ENCODE results near the gene ANGPT4.

The ANGPT4 gene

GRCh38 chr20:939606-940005 is 23.5 kb upstream of the ANGPT4 start:
- DNase-seq (ENCODE audit: low spot score), result peak; percentile 41

GRCh38 chr20:934186-934840 is 18.2 kb upstream of the ANGPT4 start:
- DNase-seq (ENCODE audit: low spot score), result peak; percentile 42

DNA sequence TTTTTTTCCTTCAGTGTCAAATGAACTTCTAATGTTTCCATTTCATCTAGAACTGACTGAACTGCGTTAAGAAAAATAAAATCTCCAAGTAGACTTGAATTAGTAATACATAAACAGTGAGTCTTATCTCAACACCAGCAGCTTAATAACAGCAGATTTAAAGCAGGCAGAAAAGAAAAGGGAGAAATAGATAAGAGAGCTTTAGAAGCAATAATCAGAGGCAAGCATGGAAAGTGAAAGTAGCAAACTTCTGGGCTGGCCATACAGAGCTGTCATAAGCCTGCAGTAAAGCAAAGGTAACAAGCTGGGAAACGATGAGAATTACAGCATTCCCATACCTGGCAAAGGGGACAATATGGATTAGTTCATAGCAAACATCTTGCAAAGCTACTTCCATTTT is 16.9 kb upstream of the ANGPT4 start:
- no peak for DNase-seq (ENCODE audit: low spot score)

- DNase-seq (ENCODE audit: low spot score), result no peak
Measured at GRCh38 chr20:931401-931800, 15.3 kb upstream of the ANGPT4 start.

DNA sequence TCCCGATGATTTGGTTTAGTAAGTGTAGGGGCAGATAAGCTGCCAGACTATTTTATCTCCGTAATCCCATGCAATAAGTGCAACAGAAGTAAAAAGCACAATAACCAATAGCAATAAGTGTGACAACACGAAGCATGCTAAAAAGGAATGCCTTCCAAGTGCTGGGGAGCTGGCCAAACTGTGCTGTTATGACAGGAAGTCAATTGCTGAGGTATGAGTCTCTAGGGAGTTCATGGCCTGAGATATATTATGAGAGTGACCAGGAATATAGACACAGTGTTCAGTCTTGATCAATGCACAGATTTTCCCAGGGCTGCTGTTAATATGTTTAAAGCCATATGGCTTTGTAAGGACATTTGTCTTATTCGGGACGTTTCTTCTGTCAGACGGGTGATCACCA is 10.5 kb upstream of the ANGPT4 start:
- DNase-seq (ENCODE audit: low spot score), result peak; percentile 31

DNA sequence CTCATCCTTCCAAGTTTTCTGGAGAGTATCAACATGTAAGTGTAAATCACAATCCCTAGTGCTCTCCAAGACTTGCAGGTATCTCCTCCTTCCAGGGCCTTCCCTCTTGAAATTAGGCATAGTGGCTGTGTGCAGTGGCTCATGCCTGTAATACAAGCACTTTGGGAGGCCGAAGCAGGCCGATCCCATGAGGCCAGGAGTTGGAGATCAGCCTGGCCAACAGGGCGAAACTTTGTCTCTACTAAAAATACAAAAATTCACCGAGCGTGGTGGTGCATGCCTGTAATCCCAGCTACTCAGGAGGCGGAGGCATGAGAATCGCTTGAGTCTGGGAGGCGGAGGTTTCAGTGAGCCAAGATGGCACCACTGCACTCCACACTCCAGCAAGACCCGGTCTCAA is 9.4 kb upstream of the ANGPT4 start:
- DNase-seq (ENCODE audit: low spot score), result peak; percentile 15

DNA sequence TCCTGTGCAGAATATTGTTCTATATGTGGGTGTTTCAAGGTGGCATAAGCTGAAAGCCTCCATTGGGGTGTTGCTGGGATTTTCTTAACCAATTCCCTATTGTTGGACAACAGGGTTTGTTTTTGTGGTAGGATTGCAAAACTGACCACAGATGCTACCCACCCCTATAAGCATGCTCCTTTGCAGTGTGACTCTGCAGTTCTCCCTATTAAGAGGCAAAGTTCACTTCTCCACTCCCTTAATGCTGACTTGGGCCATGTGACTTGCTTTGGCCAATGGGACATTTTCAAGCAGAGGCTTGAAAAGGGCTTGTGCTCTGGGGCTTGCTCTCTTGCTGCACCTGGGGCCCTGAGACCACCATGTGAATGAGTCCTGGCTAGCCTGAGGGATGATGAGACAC is 8.5 kb upstream of the ANGPT4 start:
- DNase-seq (ENCODE audit: low spot score), result no peak

- DNase-seq (ENCODE audit: low spot score), result peak; percentile 25
Measured at GRCh38 chr20:922781-923180, 6.6 kb upstream of the ANGPT4 start.

- peak; percentile 53 for DNase-seq (ENCODE audit: low spot score)
Measured at GRCh38 chr20:921068-921467, 4.9 kb upstream of the ANGPT4 start.

- no peak for DNase-seq (ENCODE audit: low spot score)
Measured at GRCh38 chr20:920311-920710, 4.2 kb upstream of the ANGPT4 start.

DNA sequence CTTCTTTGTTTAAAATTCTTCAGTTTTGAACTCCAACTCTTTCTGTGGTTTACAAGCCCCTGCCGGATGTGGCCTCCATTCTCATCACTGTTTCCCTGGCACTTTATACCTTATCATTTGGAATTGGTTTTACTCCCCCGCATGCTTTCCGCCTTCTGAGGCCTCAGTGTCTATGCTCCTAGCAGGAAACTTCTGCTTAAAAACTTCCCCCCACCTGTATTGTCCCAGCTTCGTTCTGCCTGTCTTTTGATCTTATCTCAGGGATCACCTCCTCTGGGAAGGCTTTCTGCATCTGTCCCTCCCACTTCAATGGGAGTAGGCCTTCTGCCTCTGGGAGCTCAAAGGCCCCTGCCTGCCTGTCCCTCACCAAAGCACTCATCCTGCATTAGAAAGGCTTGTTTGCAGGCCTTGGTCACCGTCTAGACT is 3.4 kb upstream of the ANGPT4 start:
- DNase-seq (ENCODE audit: low spot score), result peak; percentile 26

- DNase-seq (ENCODE audit: low spot score), result no peak
Measured at GRCh38 chr20:917416-917815, 1.3 kb upstream of the ANGPT4 start.

GRCh38 chr20:916825-917224 is 691 bp upstream of the ANGPT4 start:
- DNase-seq (ENCODE audit: low spot score), result peak; percentile 54

DNA sequence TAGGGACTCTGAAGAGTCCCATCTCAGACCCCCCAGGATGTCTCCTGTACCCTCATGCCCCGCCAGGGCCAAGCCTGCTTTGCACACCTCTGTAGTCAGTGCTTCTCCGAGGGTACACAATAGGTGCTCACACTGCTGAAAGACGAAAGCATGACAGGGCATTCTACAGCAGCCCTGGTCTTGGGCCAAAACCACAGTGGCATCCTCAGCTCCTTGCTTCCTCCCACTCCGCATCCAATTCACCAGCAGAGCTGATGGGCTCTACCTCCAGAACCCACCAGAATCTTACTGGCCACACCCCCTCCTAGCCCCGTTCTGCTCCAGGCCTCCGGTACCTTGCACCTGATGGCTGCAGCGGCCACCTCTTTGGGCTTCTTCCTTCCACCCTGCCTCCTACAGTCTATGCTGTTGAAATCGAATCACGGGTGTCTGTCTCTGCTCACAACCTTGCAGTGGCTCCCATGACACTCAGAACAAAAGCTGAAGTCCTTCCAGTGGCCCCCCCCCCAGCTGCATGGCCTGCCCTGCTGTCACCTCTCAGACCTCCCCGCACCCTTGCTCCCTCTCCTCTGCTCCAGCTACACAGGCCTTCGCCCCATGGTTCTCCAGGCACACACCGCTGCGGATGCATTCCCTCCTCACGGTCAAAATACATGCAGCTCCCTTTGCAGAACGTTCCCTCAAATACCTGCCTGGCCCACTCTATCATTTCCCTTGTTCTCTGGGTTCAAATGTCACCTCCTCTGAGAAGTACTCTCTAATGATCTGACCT is 1.2 kb downstream of the ANGPT4 start:
- peak; percentile 36 for DNase-seq (ENCODE audit: low spot score)

GRCh38 chr20:913306-913849 is 2.8 kb downstream of the ANGPT4 start:
- DNase-seq (ENCODE audit: low spot score), result peak; percentile 14

- no peak for DNase-seq (ENCODE audit: low spot score)
Measured at GRCh38 chr20:911882-912600, 4.1 kb downstream of the ANGPT4 start.

- DNase-seq (ENCODE audit: low spot score), result peak; percentile 56
Measured at GRCh38 chr20:910870-911770, 5.0 kb downstream of the ANGPT4 start.

GRCh38 chr20:910132-910869 is 5.8 kb downstream of the ANGPT4 start:
- peak; percentile 63 for DNase-seq (ENCODE audit: low spot score)

DNA sequence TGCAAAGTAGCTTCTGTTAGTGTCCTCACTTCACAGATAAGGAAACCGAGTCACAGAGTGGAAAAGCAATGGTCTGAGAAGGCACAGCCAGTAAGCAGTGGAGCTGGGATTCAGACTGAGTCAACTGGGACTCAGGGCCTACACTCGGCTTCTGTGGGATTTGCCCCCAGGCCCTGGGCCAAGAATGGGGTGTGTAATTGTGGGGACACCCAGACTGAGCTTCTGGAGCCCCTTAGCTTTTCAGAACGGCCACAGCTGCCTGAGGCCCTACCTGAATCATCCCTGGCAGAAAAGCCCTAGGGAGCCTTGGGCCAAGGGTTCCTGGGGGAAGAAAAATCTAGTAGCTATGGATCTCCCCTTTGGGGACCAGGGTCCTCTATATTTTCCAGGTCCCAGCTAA is 6.5 kb downstream of the ANGPT4 start:
- DNase-seq (ENCODE audit: low spot score), result peak; percentile 36

DNA sequence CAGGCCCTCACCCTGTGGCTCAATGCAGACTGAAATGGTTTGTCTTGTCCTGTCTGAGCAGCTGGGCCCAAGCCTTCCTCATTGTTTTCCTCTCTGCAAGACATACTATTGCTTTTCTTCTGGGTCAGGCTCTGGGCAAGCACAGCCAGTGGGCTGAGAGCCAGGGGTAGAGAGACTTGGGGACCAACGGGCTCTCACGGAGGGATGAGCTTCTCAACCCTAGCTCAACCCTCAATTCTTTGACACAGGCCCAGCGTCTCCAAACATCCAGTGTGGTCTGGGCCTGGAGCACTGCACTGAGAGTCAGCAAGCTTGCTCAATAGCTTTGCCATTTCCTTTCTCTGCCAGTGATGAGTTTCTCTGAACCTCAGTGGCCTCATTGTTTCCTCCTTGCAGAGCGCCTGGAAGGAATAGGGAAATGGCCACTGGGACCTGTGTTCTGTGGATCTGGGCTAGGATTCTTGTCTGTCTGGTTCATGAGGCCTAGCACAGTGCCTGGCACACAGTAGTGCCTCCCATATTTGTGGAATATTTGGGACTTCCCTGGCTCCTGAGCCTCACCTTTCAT is 9.3 kb downstream of the ANGPT4 start:
- peak; percentile 23 for DNase-seq (ENCODE audit: low spot score)

Measured in left forelimb (tissue), 1 donor.